ENCODE data around the gene CELF1. TPM values are rescaled to one million over a fixed set of nuclear protein-coding genes. Genes with fewer than 3 reads are reported as not detected.
A peak's percentile ranks its signal among the peaks of the same experiment; 100 is the strongest.

Gene CELF1
- total and polyA plus RNA-seq, 2 of the 4 experiments (the other 2 are of a cell fraction), result 63.3 to 135 TPM

- CTCF ChIA-PET, result no interaction called here
- Histone ChIP-seq H3K4me3 (ENCODE audit: insufficient read depth, low read depth, low read length) (no peak overlapping the region), H2AFZ (replicated peaks; ENCODE audit: low read length, poor library complexity) (no peak overlapping the region), H4K20me1 (ENCODE audit: insufficient read depth, low read length) (peaks cover 23% of the 10 kb centered on the region), H2AK5ac (ENCODE audit: low read depth, low read length) (no peak overlapping the region), H3K9me3 (ENCODE audit: control insufficient read depth, insufficient read depth, low read length) (no peaks in the 10 kb centered on the region), H2BK5ac (ENCODE audit: low read depth, low read length, poor library complexity, severe bottlenecking) (no peak overlapping the region), H3K4me2 (ENCODE audit: low read depth, low read length) (no peak overlapping the region), H3K56ac (ENCODE audit: extremely low read depth, insufficient read depth, low read length) (no peak overlapping the region), H2BK20ac (ENCODE audit: low read depth, low read length) (no peak overlapping the region), H3K27ac (ENCODE audit: insufficient read depth, low read length) (no peak overlapping the region), H2BK120ac (ENCODE audit: low read depth, low read length) (no peak overlapping the region), H3K18ac (ENCODE audit: low read depth, low read length) (no peak overlapping the region), H3K4ac (ENCODE audit: low read depth, low read length) (no peak overlapping the region), H4K8ac (ENCODE audit: low read depth in 2 of 2, low read length in 2 of 2) (no peak overlapping the region), H3K14ac (replicated peaks; ENCODE audit: low read depth, low read length) (no peak overlapping the region), H2BK15ac (ENCODE audit: low read depth, low read length) (no peak overlapping the region), H3K9ac (ENCODE audit: low read depth, low read length) (no peak overlapping the region), H3K4me1 (ENCODE audit: control insufficient read depth, insufficient read depth, low read length) (peaks cover 7% of the 10 kb centered on the region), H3K23ac (ENCODE audit: low read depth, low read length) (no peak overlapping the region), H3K36me3 (ENCODE audit: control insufficient read depth, insufficient read depth, low read length) (peaks cover 60% of the 10 kb centered on the region), H3K9me1 (ENCODE audit: insufficient read depth, low read length) (peaks cover 9% of the 10 kb centered on the region; the same call in 1 of the 2 replicates), H3K79me1 (ENCODE audit: low read depth in 1 of 2, low read length in 2 of 2) (peaks cover 36 to 69% of the 10 kb centered on the region in 2 experiments), H4K5ac (ENCODE audit: low read depth, low read length) (no peak overlapping the region), H2AK9ac (replicated peaks; ENCODE audit: low read depth, low read length, poor library complexity) (no peak overlapping the region), H4K91ac (ENCODE audit: insufficient read depth, low read depth, low read length) (no peak overlapping the region), H3K27me3 (ENCODE audit: control insufficient read depth, insufficient read depth, low read length) (no peaks in the 10 kb centered on the region)
- ATAC-seq (ENCODE audit: low read depth) (peak; percentile 47), DNase-seq (no peak)
- BruUV-seq (replicated peaks), result no TSS peak
- intact Hi-C loops (cut with micrococcal nuclease) (no loop called here), in situ Hi-C loops (cut with MboI; ENCODE audit: low sequenced_read_pairs) (no loop called here), dilution Hi-C loops (cut with HindIII; ENCODE audit: low sequenced_read_pairs, unreplicated experiment) (no loop called here)
- POLR2A ChIA-PET (ENCODE audit: unreplicated experiment), result no interaction called here
- TF ChIP-seq NFE2L2 (IDR thresholded peaks at IDR 0.05; ENCODE audit: low read depth, low read length) (no peak), FOS (IDR thresholded peaks at IDR 0.05; ENCODE audit: low read depth, low read length) (no peak), RAD21 (IDR thresholded peaks at IDR 0.05; ENCODE audit: low read length) (no peak), MXI1 (IDR thresholded peaks at IDR 0.05; ENCODE audit: borderline replicate concordance, low read depth, low read length) (no peak), SMC3 (IDR thresholded peaks at IDR 0.05; ENCODE audit: low read depth, low read length) (no peak), CTCF (conservative IDR thresholded peaks at IDR 0.05; ENCODE audit: low read depth, low read length) (no peak), ELK1 (IDR thresholded peaks at IDR 0.05; ENCODE audit: borderline replicate concordance, low read depth, low read length) (no peak), MAFK (IDR thresholded peaks at IDR 0.05; ENCODE audit: low read depth, low read length) (no peak), CEBPB (IDR thresholded peaks at IDR 0.05; ENCODE audit: low read depth, low read length) (no peak), CHD1 (IDR thresholded peaks at IDR 0.05; ENCODE audit: low read depth, low read length) (no peak), USF2 (IDR thresholded peaks at IDR 0.05; ENCODE audit: low read depth, low read length) (no peak), MAZ (IDR thresholded peaks at IDR 0.05; ENCODE audit: borderline replicate concordance, low read depth, low read length) (no peak), RFX5 (IDR thresholded peaks at IDR 0.05; ENCODE audit: low read depth, low read length) (no peak)
- WGBS, 2 experiments (ENCODE audit: extremely low coverage in 2 of 2, insufficient read length in 1 of 2), result 82% methylated on average over 2 of the region's 5 CpGs; no CpG with 5 or more reads in 1 of the 2 experiments
Observed at GRCh38 chr11:47478651-47479329, 74.1 kb downstream of the CELF1 start.

Measured in IMR-90 (cell line).